HepG2 (cell line): ENCODE data around the gene TPRN. TPM values are rescaled to one million over a fixed set of nuclear protein-coding genes. Genes with fewer than 3 reads are reported as not detected.

Experiments used
- EHMT2 ChIP-seq: fragments of 200-600 bp; sonication (generic); IDR thresholded peaks from 2 replicates; pipeline ENCODE4 v1.7.0; 2017; ENCODE audit warnings: antibody characterized with exemption, low read depth, low read length, borderline replicate concordance
- JUND ChIP-seq: sonication (generic); formaldehyde crosslinking; IDR thresholded peaks from 2 replicates; pipeline ENCODE4 v1.8.0; 2022; ENCODE audit warnings: mild to moderate bottlenecking, missing genetic modification reagents
- KDM1A ChIP-seq: IDR thresholded peaks from 2 replicates; pipeline ENCODE4 v1.6.1; 2016; ENCODE audit warnings: missing compliant biosample characterization
- RBM22 ChIP-seq: fragments of 200-400 bp; formaldehyde crosslinking; optimal IDR thresholded peaks from 2 replicates; pipeline ENCODE3; 2017; ENCODE audit warnings: mild to moderate bottlenecking, low read length, moderate library complexity
- ZNF558 ChIP-seq: sonication (generic); formaldehyde crosslinking; IDR thresholded peaks from 2 replicates; pipeline ENCODE4 v1.9.0; 2022; ENCODE audit warnings: mild to moderate bottlenecking, missing genetic modification reagents, borderline replicate concordance
- ZNF790 ChIP-seq: sonication (generic); formaldehyde crosslinking; IDR thresholded peaks from 2 replicates; pipeline ENCODE4 v1.8.0; 2022; ENCODE audit warnings: missing genetic modification reagents, mild to moderate bottlenecking, borderline replicate concordance
- ZSCAN31 ChIP-seq: sonication (generic); formaldehyde crosslinking; IDR thresholded peaks from 2 replicates; pipeline ENCODE4 v1.5.0; 2020; ENCODE audit warnings: low read depth, mild to moderate bottlenecking, missing genetic modification reagents
- polyA plus RNA-seq, 8 experiments: library from polyadenylated mRNA; depleted of rRNA in 3 of 8; stranded (reverse) in 7 of 8; unstranded in 1 of 8; fragments of >200 nt; fragmentation: Illumina TruSeq in 4 of 8; extraction: Trizol in 4 of 8; gene quantifications; 2 replicates each; pipeline versions ENCODE4 v1.2.1 to v1.2.3, GENCODE V29; 2011 to 2016; ENCODE audit warnings: low read depth in 4 of 8, missing spikeins in 1 of 8, mixed read lengths in 1 of 8; ENCODE audit not compliant: insufficient read depth in 1 of 8
- total RNA-seq, 5 experiments: library from RNA; depleted of rRNA; stranded (reverse); fragments of >200 nt; fragmentation: Illumina TruSeq; extraction: Trizol; gene quantifications; 2 replicates each; pipeline ENCODE4 v1.2.3, GENCODE V29; 2016; ENCODE audit warnings: low read depth in 1 of 5
- TF ChIP-seq, protein P1 (sequence below): IDR thresholded peaks from 2 replicates; pipeline ENCODE4 v1.6.1; 2012; ENCODE audit warnings: low read length, improper control_type of control experiment
- TF ChIP-seq, protein P2 (sequence below): sonication (generic); formaldehyde crosslinking; IDR thresholded peaks from 2 replicates; pipeline ENCODE4 v1.5.0; 2020; ENCODE audit warnings: missing genetic modification reagents, mild to moderate bottlenecking, borderline replicate concordance
- TF ChIP-seq, protein P3 (sequence below): sonication (generic); formaldehyde crosslinking; IDR thresholded peaks from 2 replicates; pipeline ENCODE4 v1.4.0; 2020; ENCODE audit warnings: missing genetic modification reagents
- TF ChIP-seq, protein P4 (sequence below): sonication (generic); formaldehyde crosslinking; IDR thresholded peaks from 2 replicates; pipeline ENCODE4 v1.4.0; 2020; ENCODE audit warnings: missing genetic modification reagents, mild to moderate bottlenecking, borderline replicate concordance

TPRN gene
- total and polyA plus RNA-seq, 2 of the 13 experiments (the other 11 are each of a cell fraction or from before 2014, with no cell fraction given) = 10.1 to 19.2 TPM

DNA sequence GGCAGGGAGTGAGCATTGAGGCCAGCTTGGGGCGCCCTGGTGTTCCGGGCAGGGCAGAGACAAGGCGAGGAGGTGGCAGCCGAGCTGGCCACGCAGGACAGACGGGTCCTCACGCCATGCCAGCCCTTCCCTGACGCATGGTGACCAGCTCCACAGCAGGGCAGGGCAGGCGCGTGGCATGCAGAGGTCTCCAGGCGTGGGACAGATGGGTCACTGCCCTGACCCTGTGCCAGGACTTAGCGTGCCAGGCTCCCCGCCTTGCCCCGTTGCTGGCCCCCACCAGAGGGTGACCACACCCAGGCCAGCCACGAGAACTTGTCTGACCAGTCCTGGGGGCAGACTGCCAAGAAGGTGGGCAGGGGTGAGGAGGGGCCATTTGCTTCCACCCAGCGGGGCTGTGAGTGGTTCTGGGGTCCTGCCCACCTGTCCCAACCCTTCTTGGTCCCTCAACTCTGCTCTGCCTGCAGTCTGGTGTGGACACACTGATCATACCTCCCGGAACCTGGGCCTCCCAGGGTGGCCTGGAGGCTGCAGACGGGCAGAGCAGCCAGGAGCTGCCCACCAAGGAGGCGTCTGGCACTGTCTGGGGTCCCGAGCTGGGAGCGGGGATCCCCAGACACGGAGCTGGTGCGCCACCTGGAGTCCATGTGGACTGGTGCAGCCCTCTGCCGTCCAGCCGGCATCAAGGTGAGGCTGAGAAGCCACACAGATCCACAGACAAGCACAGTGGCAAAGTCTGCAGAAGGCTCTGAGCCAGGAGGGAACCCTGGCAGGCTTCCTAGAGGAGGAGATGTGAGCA, 26.7 kb upstream of the TPRN start, which contains the start of gene RNF224 (continued):
- TF ChIP-seq, protein P1, sequence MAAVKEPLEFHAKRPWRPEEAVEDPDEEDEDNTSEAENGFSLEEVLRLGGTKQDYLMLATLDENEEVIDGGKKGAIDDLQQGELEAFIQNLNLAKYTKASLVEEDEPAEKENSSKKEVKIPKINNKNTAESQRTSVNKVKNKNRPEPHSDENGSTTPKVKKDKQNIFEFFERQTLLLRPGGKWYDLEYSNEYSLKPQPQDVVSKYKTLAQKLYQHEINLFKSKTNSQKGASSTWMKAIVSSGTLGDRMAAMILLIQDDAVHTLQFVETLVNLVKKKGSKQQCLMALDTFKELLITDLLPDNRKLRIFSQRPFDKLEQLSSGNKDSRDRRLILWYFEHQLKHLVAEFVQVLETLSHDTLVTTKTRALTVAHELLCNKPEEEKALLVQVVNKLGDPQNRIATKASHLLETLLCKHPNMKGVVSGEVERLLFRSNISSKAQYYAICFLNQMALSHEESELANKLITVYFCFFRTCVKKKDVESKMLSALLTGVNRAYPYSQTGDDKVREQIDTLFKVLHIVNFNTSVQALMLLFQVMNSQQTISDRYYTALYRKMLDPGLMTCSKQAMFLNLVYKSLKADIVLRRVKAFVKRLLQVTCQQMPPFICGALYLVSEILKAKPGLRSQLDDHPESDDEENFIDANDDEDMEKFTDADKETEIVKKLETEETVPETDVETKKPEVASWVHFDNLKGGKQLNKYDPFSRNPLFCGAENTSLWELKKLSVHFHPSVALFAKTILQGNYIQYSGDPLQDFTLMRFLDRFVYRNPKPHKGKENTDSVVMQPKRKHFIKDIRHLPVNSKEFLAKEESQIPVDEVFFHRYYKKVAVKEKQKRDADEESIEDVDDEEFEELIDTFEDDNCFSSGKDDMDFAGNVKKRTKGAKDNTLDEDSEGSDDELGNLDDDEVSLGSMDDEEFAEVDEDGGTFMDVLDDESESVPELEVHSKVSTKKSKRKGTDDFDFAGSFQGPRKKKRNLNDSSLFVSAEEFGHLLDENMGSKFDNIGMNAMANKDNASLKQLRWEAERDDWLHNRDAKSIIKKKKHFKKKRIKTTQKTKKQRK = no peak
- TF ChIP-seq EHMT2 (no peak), KDM1A (CRISPR knock-in tag) (no peak), ZNF558 (CRISPR knock-in tag) (no peak), RBM22 (peak; percentile 47), ZSCAN31 (CRISPR knock-in tag) (no peak), ZNF790 (CRISPR knock-in tag) (no peak), JUND (CRISPR knock-in tag) (no peak)
- TF ChIP-seq, protein P2, sequence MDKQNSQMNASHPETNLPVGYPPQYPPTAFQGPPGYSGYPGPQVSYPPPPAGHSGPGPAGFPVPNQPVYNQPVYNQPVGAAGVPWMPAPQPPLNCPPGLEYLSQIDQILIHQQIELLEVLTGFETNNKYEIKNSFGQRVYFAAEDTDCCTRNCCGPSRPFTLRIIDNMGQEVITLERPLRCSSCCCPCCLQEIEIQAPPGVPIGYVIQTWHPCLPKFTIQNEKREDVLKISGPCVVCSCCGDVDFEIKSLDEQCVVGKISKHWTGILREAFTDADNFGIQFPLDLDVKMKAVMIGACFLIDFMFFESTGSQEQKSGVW (CRISPR knock-in tag) = no peak
- TF ChIP-seq, protein P3, sequence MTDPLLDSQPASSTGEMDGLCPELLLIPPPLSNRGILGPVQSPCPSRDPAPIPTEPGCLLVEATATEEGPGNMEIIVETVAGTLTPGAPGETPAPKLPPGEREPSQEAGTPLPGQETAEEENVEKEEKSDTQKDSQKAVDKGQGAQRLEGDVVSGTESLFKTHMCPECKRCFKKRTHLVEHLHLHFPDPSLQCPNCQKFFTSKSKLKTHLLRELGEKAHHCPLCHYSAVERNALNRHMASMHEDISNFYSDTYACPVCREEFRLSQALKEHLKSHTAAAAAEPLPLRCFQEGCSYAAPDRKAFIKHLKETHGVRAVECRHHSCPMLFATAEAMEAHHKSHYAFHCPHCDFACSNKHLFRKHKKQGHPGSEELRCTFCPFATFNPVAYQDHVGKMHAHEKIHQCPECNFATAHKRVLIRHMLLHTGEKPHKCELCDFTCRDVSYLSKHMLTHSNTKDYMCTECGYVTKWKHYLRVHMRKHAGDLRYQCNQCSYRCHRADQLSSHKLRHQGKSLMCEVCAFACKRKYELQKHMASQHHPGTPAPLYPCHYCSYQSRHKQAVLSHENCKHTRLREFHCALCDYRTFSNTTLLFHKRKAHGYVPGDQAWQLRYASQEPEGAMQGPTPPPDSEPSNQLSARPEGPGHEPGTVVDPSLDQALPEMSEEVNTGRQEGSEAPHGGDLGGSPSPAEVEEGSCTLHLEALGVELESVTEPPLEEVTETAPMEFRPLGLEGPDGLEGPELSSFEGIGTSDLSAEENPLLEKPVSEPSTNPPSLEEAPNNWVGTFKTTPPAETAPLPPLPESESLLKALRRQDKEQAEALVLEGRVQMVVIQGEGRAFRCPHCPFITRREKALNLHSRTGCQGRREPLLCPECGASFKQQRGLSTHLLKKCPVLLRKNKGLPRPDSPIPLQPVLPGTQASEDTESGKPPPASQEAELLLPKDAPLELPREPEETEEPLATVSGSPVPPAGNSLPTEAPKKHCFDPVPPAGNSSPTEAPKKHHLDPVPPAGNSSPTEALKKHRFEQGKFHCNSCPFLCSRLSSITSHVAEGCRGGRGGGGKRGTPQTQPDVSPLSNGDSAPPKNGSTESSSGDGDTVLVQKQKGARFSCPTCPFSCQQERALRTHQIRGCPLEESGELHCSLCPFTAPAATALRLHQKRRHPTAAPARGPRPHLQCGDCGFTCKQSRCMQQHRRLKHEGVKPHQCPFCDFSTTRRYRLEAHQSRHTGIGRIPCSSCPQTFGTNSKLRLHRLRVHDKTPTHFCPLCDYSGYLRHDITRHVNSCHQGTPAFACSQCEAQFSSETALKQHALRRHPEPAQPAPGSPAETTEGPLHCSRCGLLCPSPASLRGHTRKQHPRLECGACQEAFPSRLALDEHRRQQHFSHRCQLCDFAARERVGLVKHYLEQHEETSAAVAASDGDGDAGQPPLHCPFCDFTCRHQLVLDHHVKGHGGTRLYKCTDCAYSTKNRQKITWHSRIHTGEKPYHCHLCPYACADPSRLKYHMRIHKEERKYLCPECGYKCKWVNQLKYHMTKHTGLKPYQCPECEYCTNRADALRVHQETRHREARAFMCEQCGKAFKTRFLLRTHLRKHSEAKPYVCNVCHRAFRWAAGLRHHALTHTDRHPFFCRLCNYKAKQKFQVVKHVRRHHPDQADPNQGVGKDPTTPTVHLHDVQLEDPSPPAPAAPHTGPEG (CRISPR knock-in tag) = no peak
- TF ChIP-seq, protein P4, sequence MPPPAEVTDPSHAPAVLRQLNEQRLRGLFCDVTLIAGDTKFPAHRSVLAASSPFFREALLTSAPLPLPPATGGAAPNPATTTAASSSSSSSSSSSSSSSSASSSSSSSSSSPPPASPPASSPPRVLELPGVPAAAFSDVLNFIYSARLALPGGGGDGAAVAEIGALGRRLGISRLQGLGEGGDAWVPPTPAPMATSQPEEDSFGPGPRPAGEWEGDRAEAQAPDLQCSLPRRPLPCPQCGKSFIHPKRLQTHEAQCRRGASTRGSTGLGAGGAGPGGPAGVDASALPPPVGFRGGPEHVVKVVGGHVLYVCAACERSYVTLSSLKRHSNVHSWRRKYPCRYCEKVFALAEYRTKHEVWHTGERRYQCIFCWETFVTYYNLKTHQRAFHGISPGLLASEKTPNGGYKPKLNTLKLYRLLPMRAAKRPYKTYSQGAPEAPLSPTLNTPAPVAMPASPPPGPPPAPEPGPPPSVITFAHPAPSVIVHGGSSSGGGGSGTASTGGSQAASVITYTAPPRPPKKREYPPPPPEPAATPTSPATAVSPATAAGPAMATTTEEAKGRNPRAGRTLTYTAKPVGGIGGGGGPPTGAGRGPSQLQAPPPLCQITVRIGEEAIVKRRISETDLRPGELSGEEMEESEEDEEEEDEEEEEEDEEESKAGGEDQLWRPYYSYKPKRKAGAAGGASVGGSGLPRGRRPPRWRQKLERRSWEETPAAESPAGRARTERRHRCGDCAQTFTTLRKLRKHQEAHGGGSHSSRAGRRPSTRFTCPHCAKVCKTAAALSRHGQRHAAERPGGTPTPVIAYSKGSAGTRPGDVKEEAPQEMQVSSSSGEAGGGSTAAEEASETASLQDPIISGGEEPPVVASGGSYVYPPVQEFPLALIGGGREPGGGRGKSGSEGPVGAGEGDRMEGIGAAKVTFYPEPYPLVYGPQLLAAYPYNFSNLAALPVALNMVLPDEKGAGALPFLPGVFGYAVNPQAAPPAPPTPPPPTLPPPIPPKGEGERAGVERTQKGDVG (CRISPR knock-in tag) = no peak
